Erythroblast (primary cell): Measurements from ENCODE around the gene PRIMA1.

Experiments
- GATA1 ChIP-seq: IDR thresholded peaks from 2 replicates; pipeline ENCODE4 v1.6.1; 2011; ENCODE audit warnings: low read depth, mild to moderate bottlenecking, control low read depth, low read length, moderate library complexity
- POLR2A ChIP-seq: IDR thresholded peaks from 2 replicates; pipeline ENCODE4 v1.6.1; 2011; ENCODE audit warnings: mild to moderate bottlenecking, low read length

GRCh38 chr14:93751946-93752655 is 36.2 kb downstream of the PRIMA1 start:
- TF ChIP-seq POLR2A, result no peak
- no peak for TF ChIP-seq GATA1
